ENCODE results near the gene MT1E.

MT1E gene

DNA sequence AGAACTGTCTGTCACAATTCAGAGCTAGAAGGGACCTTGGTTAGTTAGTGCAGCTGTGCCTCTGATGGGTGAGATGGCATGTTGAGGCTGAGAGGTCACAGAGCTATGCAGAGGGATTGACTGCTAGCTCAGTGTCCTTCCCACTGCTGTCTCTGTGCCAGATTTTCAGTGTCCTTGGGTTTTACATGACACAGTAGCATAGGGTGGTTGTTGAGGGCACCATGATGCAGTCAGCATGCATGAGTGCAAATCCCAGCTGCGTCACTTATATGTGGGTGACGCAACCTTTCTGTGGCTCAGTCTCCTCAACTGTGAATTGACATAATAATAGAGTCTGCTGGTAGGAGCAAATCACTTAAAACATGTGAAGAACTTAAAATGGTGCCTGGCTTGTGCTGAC is 15.6 kb downstream of the MT1E start:
- no peak for DNase-seq (ENCODE audit: low read depth in 1 of 2, low spot score in 1 of 2)
- Histone ChIP-seq H3K27me3 (ENCODE audit: insufficient read depth, poor library complexity, severe bottlenecking) (peaks cover 73% of the 10 kb centered on the region), H3K4me3 (replicated peaks; ENCODE audit: insufficient read depth, low read length) (no peak overlapping the region), H3K27ac (replicated peaks) (no peak overlapping the region)
- no peak for TF ChIP-seq POLR2AphosphoS5 (IDR thresholded peaks at IDR 0.05; ENCODE audit: low read depth)
- TF ChIP-seq, protein P1, sequence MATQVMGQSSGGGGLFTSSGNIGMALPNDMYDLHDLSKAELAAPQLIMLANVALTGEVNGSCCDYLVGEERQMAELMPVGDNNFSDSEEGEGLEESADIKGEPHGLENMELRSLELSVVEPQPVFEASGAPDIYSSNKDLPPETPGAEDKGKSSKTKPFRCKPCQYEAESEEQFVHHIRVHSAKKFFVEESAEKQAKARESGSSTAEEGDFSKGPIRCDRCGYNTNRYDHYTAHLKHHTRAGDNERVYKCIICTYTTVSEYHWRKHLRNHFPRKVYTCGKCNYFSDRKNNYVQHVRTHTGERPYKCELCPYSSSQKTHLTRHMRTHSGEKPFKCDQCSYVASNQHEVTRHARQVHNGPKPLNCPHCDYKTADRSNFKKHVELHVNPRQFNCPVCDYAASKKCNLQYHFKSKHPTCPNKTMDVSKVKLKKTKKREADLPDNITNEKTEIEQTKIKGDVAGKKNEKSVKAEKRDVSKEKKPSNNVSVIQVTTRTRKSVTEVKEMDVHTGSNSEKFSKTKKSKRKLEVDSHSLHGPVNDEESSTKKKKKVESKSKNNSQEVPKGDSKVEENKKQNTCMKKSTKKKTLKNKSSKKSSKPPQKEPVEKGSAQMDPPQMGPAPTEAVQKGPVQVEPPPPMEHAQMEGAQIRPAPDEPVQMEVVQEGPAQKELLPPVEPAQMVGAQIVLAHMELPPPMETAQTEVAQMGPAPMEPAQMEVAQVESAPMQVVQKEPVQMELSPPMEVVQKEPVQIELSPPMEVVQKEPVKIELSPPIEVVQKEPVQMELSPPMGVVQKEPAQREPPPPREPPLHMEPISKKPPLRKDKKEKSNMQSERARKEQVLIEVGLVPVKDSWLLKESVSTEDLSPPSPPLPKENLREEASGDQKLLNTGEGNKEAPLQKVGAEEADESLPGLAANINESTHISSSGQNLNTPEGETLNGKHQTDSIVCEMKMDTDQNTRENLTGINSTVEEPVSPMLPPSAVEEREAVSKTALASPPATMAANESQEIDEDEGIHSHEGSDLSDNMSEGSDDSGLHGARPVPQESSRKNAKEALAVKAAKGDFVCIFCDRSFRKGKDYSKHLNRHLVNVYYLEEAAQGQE (IDR thresholded peaks at IDR 0.05; ENCODE audit: insufficient replicate concordance, low read depth) = no peak
- TF ChIP-seq, protein P2, sequence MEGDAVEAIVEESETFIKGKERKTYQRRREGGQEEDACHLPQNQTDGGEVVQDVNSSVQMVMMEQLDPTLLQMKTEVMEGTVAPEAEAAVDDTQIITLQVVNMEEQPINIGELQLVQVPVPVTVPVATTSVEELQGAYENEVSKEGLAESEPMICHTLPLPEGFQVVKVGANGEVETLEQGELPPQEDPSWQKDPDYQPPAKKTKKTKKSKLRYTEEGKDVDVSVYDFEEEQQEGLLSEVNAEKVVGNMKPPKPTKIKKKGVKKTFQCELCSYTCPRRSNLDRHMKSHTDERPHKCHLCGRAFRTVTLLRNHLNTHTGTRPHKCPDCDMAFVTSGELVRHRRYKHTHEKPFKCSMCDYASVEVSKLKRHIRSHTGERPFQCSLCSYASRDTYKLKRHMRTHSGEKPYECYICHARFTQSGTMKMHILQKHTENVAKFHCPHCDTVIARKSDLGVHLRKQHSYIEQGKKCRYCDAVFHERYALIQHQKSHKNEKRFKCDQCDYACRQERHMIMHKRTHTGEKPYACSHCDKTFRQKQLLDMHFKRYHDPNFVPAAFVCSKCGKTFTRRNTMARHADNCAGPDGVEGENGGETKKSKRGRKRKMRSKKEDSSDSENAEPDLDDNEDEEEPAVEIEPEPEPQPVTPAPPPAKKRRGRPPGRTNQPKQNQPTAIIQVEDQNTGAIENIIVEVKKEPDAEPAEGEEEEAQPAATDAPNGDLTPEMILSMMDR (IDR thresholded peaks at IDR 0.05; ENCODE audit: insufficient read depth, low read length) = no peak
- TF ChIP-seq GABPA (IDR thresholded peaks at IDR 0.05; ENCODE audit: low read depth) = no peak
- TF ChIP-seq SPI1 (IDR thresholded peaks at IDR 0.05; ENCODE audit: borderline replicate concordance, low read depth) = no peak

DNA sequence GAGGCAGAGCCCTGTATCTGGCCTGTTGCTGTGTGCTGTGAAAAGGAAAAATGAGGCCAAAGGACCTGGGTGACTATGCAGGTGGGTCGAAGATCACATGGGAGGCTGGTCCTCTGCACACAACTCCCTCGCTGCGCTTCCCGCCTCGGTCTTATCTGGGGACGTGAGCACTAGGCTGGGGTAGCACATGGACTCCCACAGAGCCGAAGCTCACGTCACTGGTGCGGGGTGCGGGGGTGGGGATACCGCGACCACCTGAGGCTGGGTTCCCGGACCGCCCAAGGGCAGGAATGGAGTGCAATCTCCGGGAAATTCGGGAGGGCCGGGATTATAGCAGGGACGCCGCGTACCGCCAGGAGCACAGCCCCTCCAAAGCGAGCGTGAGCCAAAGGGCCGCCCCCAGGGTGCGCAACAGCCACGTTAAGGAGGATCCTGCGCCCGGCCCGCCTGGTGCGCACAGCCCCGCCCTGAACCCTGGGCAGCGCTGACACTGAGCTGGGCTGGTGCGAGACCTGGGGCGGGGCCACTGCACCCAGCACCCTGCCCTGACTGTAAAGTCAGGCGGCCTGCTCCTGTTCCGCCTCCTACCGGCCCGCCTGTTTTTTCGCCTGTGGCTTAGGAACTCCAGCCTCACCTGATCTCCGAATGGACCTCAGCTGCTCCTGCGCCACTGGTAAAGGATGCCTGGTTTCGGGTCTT is 17.6 kb downstream of the MT1E start:
- TF ChIP-seq GABPA (IDR thresholded peaks at IDR 0.05; ENCODE audit: low read depth) = no peak
- TF ChIP-seq, protein P2 (IDR thresholded peaks at IDR 0.05; ENCODE audit: insufficient read depth, low read length) = peak; percentile 31
- TF ChIP-seq POLR2AphosphoS5 (IDR thresholded peaks at IDR 0.05; ENCODE audit: low read depth) = no peak
- Histone ChIP-seq H3K27ac (replicated peaks) (no peak overlapping the region), H3K27me3 (ENCODE audit: insufficient read depth, poor library complexity, severe bottlenecking) (peaks cover 73% of the 10 kb centered on the region), H3K4me3 (replicated peaks; ENCODE audit: insufficient read depth, low read length) (peak overlapping the region; percentile 24)
- peak; percentile 56 to 65 for DNase-seq (ENCODE audit: low read depth in 1 of 2, low spot score in 1 of 2)

DNA sequence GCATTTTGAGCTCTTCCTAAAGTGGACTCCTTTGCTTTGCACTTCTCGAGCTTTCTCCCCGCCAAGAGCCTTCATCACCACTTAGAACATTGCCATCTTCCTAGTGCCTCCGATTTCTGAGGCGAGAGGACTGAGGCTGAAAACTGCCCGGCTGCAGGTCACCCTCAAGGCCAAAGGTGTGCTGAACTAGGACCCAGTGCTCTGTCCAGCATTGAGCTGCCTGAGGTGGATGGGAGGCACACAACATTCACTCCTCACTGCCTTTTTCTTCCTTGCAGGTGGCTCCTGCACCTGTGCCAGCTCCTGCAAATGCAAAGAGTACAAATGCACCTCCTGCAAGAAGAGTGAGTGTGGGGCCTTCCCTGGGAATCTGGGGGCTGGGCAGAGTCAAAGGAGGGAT is 18.3 kb downstream of the MT1E start:
- Histone ChIP-seq H3K27me3 (ENCODE audit: insufficient read depth, poor library complexity, severe bottlenecking) (peaks cover 72% of the 10 kb centered on the region), H3K27ac (replicated peaks) (no peak overlapping the region), H3K4me3 (replicated peaks; ENCODE audit: insufficient read depth, low read length) (no peak overlapping the region)
- no peak for DNase-seq (ENCODE audit: low read depth in 1 of 2, low spot score in 1 of 2)
- TF ChIP-seq, protein P1 (IDR thresholded peaks at IDR 0.05; ENCODE audit: insufficient replicate concordance, low read depth) = peak; percentile 79
- no peak for TF ChIP-seq POLR2AphosphoS5 (IDR thresholded peaks at IDR 0.05; ENCODE audit: low read depth)

DNA sequence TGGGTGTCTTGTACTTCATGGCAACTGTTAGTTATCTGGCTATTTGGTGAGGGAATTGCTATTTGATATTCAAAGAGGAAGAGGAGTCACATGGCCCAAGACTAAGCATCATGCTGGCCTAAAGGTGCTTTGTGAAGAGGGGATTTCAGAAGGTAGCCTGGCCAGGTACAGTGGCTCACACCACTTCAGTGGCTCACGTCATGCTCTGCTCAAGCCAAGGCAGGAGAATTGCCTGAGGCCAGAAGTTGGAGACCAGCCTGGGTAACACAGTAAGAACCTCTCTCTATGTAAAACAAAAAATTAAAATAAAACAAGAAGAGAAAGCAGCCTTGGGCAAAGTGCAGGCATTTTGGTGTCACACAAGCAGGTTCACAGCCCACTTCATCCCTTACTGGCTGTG is 19.7 kb downstream of the MT1E start:
- no peak for DNase-seq (ENCODE audit: low read depth in 1 of 2, low spot score in 1 of 2)
- Histone ChIP-seq H3K27me3 (ENCODE audit: insufficient read depth, poor library complexity, severe bottlenecking) (peaks cover 68% of the 10 kb centered on the region), H3K27ac (replicated peaks) (no peak overlapping the region), H3K4me3 (replicated peaks; ENCODE audit: insufficient read depth, low read length) (no peak overlapping the region)
- no peak for TF ChIP-seq POLR2AphosphoS5 (IDR thresholded peaks at IDR 0.05; ENCODE audit: low read depth)
- no peak for TF ChIP-seq SPI1 (IDR thresholded peaks at IDR 0.05; ENCODE audit: borderline replicate concordance, low read depth)
- TF ChIP-seq, protein P1 (IDR thresholded peaks at IDR 0.05; ENCODE audit: insufficient replicate concordance, low read depth) = no peak
- TF ChIP-seq GABPA (IDR thresholded peaks at IDR 0.05; ENCODE audit: low read depth) = no peak
- TF ChIP-seq, protein P2 (IDR thresholded peaks at IDR 0.05; ENCODE audit: insufficient read depth, low read length) = no peak

Data from HL-60 (cell line).